Prostate gland (tissue), 2 donors: ENCODE results near the gene HOXC5. TPM values are rescaled to one million over a fixed set of nuclear protein-coding genes. Genes with fewer than 3 reads are reported as not detected.
A peak's percentile ranks its signal among the peaks of the same experiment; 100 is the strongest.

ENCODE experiments used
- DNase-seq: peaks from one replicate; pipeline ENCODE4 v3.0.0-alpha.2; 2019; ENCODE audit warnings: low spot score
- H3K27ac ChIP-seq, 2 donors: fragments of 200-600 bp; sonication (generic); 2 replicates each; pipeline ENCODE4 v1.5.1; 2017 to 2019
- H3K27me3 ChIP-seq: fragments of 200-600 bp; sonication (generic); replicated peaks from 2 replicates; pipeline ENCODE4 v1.5.1; 2019; ENCODE audit not compliant: insufficient read depth
- H3K36me3 ChIP-seq, 2 donors: fragments of 200-600 bp; sonication (generic); 1 replicate in 1 of 2; 2 replicates in 1 of 2; pipeline versions ENCODE4 v1.5.1 to v1.8.1; 2017 to 2019
- H3K4me1 ChIP-seq: fragments of 200-600 bp; sonication (generic); replicated peaks from 2 replicates; pipeline ENCODE4 v1.5.1; 2019
- H3K4me3 ChIP-seq, 2 donors: fragments of 200-600 bp; sonication (generic); 2 replicates each; pipeline ENCODE4 v1.5.1; 2017 to 2019
- H3K9me3 ChIP-seq: fragments of 200-600 bp; sonication (generic); 2 replicates; pipeline ENCODE4 v1.5.1; 2017
- POLR2A ChIP-seq: fragments of 450-650 bp; IDR thresholded peaks from one replicate; pipeline ENCODE4 v1.6.1; 2016; ENCODE audit warnings: antibody characterized with exemption, mild to moderate bottlenecking
- POLR2AphosphoS5 ChIP-seq: sonication (generic); formaldehyde crosslinking; IDR thresholded peaks from one replicate; pipeline ENCODE4 v1.6.1; 2017; ENCODE audit warnings: antibody characterized with exemption
- WGBS: methylation state at CpG from one replicate; pipeline ENCODE4 v1.1.5; 2018; 5-methylcytosine and 5-hydroxymethylcytosine counted together
- intact Hi-C: fragments of 100-400 bp; cut with DNase I; formaldehyde crosslinking; loops from one replicate; pipeline ENCODE4 v1.14.2; 2022
- total RNA-seq, 2 donors: library from RNA; depleted of rRNA; stranded (reverse); fragments of >200 nt; gene quantifications; one replicate each; pipeline ENCODE4 v1.1.0, GENCODE V29; 2016
- TF ChIP-seq, protein P1 (sequence below), 4 experiments: fragments of 200-600 bp in 2 of 4; fragments of 450-650 bp in 2 of 4; sonication (generic) in 2 of 4; IDR thresholded peaks; 1 replicate in 3 of 4; 2 replicates in 1 of 4; pipeline ENCODE4 v1.5.1; 2016 to 2019; ENCODE audit warnings: antibody characterized with exemption in 4 of 4, mild to moderate bottlenecking in 2 of 4, moderate library complexity in 2 of 4

Gene HOXC5
- total RNA-seq, 2 donors from 2014 or later = 2.8 TPM; not detected in 1

DNA sequence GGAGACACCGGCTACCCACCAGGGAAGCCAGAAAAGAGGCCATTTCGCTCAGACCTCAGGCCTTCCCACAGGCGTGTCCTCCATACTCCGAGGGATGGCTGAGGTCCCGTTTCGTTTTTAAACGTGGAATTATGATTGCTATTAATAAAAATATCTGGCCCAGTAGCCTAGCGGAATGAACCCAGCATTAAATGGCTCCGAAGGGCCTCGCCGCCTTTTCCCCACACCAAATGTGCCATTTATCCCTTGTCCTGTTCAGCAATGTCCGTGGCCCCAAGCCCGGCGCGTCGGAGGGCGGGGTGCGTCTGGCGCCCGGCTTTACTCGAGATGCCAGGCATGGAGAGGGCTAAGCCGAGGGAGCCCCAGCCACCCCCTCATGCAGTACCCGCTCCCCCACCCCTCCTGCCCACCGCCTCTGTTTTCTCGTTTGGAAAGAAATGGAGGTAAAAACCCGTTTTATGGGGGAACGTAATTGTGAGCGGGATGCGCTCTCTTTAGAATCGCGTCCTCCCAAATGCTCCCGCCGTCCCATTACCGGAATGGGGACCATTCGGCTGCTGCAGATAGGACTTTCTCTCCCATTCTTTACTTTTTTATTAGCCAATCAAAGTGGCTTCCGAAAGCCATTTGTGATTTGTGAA is 18.4 kb upstream of the HOXC5 start:
- no peaks in the 10 kb centered on the region for H3K4me1 ChIP-seq
- H3K27me3 ChIP-seq = peaks cover 73% of the 10 kb centered on the region
- TF ChIP-seq POLR2A = no peak
- no peak for TF ChIP-seq POLR2AphosphoS5
- TF ChIP-seq, protein P1, sequence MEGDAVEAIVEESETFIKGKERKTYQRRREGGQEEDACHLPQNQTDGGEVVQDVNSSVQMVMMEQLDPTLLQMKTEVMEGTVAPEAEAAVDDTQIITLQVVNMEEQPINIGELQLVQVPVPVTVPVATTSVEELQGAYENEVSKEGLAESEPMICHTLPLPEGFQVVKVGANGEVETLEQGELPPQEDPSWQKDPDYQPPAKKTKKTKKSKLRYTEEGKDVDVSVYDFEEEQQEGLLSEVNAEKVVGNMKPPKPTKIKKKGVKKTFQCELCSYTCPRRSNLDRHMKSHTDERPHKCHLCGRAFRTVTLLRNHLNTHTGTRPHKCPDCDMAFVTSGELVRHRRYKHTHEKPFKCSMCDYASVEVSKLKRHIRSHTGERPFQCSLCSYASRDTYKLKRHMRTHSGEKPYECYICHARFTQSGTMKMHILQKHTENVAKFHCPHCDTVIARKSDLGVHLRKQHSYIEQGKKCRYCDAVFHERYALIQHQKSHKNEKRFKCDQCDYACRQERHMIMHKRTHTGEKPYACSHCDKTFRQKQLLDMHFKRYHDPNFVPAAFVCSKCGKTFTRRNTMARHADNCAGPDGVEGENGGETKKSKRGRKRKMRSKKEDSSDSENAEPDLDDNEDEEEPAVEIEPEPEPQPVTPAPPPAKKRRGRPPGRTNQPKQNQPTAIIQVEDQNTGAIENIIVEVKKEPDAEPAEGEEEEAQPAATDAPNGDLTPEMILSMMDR (IDR thresholded peaks at IDR 0.05) = no peak
- intact Hi-C loops = no loop called here
- no peaks in the 10 kb centered on the region for H3K36me3 ChIP-seq
- H3K9me3 ChIP-seq = no peaks in the 10 kb centered on the region
- no peak for DNase-seq
- 7% methylated on average over 36 of the region's 36 CpGs for WGBS
- H3K27ac ChIP-seq = no peak overlapping the region
- no peak overlapping the region for H3K4me3 ChIP-seq

DNA sequence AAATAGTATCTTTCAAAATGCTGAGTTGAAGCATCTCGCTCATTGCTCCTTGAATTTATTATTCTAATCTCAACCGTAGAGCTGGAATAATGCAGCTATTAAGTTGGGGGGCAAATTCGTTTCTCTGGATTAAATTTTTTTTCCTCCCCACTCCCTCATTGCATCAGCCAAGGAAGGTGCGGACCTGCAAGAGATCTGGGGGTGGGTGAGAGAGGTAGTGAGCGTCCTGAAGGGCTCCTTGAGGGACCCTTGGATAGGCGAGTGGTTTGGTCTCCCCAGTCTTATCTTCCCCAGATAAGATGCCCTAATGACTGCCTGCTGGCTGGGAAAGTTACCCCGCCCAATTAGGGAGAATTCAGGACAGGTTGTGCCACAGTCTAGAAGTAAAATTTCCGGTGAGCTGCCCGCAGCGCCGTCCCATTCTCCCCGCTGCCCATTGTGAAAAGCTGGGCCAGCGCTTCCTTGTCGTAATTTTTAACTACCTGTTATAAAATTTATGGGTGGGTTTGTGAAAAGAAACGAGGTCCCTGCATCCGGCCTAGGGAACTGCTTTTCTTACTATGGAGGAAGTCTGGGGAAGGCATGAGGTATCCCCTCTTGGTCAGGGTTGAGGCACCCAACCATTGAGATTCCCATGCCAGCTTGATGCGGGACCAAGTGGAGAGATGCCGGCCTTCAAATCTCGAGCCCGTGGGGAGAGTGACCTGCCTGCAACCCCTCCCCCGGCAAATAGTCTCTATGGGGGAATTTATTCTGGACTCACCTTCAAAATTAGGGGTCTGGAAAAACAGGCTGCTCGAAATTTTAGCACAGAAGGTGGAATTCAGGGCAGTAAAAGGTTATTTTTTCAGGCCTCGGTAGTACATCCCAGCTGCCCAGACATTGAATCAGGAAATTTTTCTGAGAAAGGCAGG is 17.6 kb upstream of the HOXC5 start:
- Histone ChIP-seq H3K36me3 (no peaks in the 10 kb centered on the region), H3K4me1 (no peaks in the 10 kb centered on the region), H3K27me3 (peaks cover 69% of the 10 kb centered on the region), H3K27ac (no peak overlapping the region), H3K4me3 (no peak overlapping the region), H3K9me3 (no peaks in the 10 kb centered on the region)
- TF ChIP-seq POLR2AphosphoS5 = no peak
- no peak for TF ChIP-seq POLR2A
- TF ChIP-seq, protein P1 (IDR thresholded peaks at IDR 0.05) = no peak
- intact Hi-C loops = no loop called here
- WGBS = 11% methylated on average over 23 of the region's 23 CpGs
- no peak for DNase-seq

DNA sequence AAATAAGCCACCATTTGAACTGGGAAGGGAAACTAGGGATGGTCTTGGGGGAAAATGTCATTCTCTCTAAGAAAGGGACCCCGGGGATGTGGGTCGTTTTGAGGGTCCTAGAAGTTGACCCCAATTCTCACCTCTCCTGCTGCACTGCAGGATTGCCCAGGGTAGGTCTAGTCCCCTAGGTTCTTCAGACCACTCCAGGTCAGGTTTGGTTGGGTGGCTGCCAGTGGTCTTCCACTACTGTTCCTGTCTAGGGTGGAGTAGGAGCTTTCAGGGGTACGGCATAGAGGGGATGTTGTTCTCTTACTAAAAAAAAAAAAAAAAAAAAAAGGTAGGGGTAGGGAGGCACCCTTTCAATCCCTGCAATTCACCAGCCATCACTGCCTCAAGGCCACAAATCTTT is 16.8 kb upstream of the HOXC5 start:
- whole genome bisulfite sequencing = 7% methylated on average over 3 of the region's 3 CpGs
- Histone ChIP-seq H3K4me3 (no peak overlapping the region), H3K27ac (no peak overlapping the region), H3K27me3 (peaks cover 70% of the 10 kb centered on the region), H3K4me1 (no peaks in the 10 kb centered on the region), H3K9me3 (no peaks in the 10 kb centered on the region), H3K36me3 (no peaks in the 10 kb centered on the region)
- TF ChIP-seq POLR2AphosphoS5 (no peak), POLR2A (no peak)
- TF ChIP-seq, protein P1 (IDR thresholded peaks at IDR 0.05) = no peak
- intact Hi-C loops = no loop called here
- DNase-seq = no peak

DNA sequence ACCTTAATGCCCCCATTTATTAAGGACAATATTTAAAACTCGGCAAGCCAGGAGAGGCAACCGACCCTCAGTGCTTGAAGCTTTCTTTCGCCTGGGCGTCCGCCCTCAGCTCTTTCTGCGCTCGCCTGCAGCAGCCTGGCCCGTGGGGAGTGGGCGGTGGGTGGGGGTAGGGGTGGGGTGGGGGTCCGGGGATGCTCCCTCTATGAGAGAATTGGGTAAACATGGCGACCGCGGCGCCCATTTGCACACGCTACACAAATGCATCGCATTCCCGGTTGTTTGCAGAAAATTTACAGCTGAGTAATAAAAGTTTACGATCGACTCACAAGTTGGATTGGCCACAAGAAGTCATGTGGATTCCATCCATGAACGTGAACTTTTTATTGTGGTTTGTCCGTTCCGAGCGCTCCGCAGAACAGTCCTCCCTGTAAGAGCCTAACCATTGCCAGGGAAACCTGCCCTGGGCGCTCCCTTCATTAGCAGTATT is 16.3 kb upstream of the HOXC5 start:
- Histone ChIP-seq H3K27me3 (peaks cover 69% of the 10 kb centered on the region), H3K4me3 (no peak overlapping the region), H3K27ac (no peak overlapping the region), H3K4me1 (no peaks in the 10 kb centered on the region), H3K36me3 (no peaks in the 10 kb centered on the region), H3K9me3 (no peaks in the 10 kb centered on the region)
- TF ChIP-seq POLR2A (no peak), POLR2AphosphoS5 (peak; percentile 79)
- TF ChIP-seq, protein P1 (IDR thresholded peaks at IDR 0.05) = no peak
- WGBS = 3% methylated on average over 25 of the region's 25 CpGs
- intact Hi-C loops = no loop called here
- peak; percentile 20 for DNase-seq
